HepG2 (cell line): ENCODE results near the gene RNF5. TPM values are rescaled to one million over a fixed set of nuclear protein-coding genes. Genes with fewer than 3 reads are reported as not detected.

Experiments
- RBM22 ChIP-seq: fragments of 200-400 bp; formaldehyde crosslinking; optimal IDR thresholded peaks from 2 replicates; pipeline ENCODE3; 2017; ENCODE audit warnings: mild to moderate bottlenecking, low read length, moderate library complexity
- RFX5 ChIP-seq: IDR thresholded peaks from 2 replicates; pipeline ENCODE4 v1.6.1; 2011; ENCODE audit warnings: low read depth, low read length, improper control_type of control experiment
- TARDBP ChIP-seq: sonication (generic); formaldehyde crosslinking; IDR thresholded peaks from 2 replicates; pipeline ENCODE4 v1.8.0; 2022; ENCODE audit warnings: mild to moderate bottlenecking, missing genetic modification reagents
- ZFP36L1 ChIP-seq: sonication (generic); formaldehyde crosslinking; IDR thresholded peaks from 2 replicates; pipeline ENCODE4 v1.8.0; 2022; ENCODE audit warnings: mild to moderate bottlenecking, missing genetic modification reagents, moderate library complexity
- ZFP90 ChIP-seq: sonication (generic); formaldehyde crosslinking; IDR thresholded peaks from 2 replicates; pipeline ENCODE4 v1.8.0; 2022; ENCODE audit warnings: missing genetic modification reagents, mild to moderate bottlenecking, inconsistent platforms, borderline replicate concordance
- ZNF251 ChIP-seq: sonication (generic); formaldehyde crosslinking; IDR thresholded peaks from 2 replicates; pipeline ENCODE4 v1.9.0; 2021; ENCODE audit warnings: mild to moderate bottlenecking, missing genetic modification reagents
- ZNF263 ChIP-seq: sonication (generic); formaldehyde crosslinking; IDR thresholded peaks from 2 replicates; pipeline ENCODE4 v1.4.0; 2020; ENCODE audit warnings: missing genetic modification reagents
- polyA plus RNA-seq, 8 experiments: library from polyadenylated mRNA; depleted of rRNA in 3 of 8; stranded (reverse) in 7 of 8; unstranded in 1 of 8; fragments of >200 nt; fragmentation: Illumina TruSeq in 4 of 8; extraction: Trizol in 4 of 8; gene quantifications; 2 replicates each; pipeline versions ENCODE4 v1.2.1 to v1.2.3, GENCODE V29; 2011 to 2016; ENCODE audit warnings: low read depth in 4 of 8, missing spikeins in 1 of 8, mixed read lengths in 1 of 8; ENCODE audit not compliant: insufficient read depth in 1 of 8
- total RNA-seq, 5 experiments: library from RNA; depleted of rRNA; stranded (reverse); fragments of >200 nt; fragmentation: Illumina TruSeq; extraction: Trizol; gene quantifications; 2 replicates each; pipeline ENCODE4 v1.2.3, GENCODE V29; 2016; ENCODE audit warnings: low read depth in 1 of 5
- TF ChIP-seq, protein P1 (sequence below): sonication (generic); formaldehyde crosslinking; IDR thresholded peaks from 2 replicates; pipeline ENCODE4 v1.4.0; 2020; ENCODE audit warnings: low read depth, missing genetic modification reagents
- TF ChIP-seq, protein P2 (sequence below): sonication (generic); formaldehyde crosslinking; IDR thresholded peaks from 2 replicates; pipeline ENCODE4 v1.4.0; 2020; ENCODE audit warnings: missing genetic modification reagents
- TF ChIP-seq, protein P3 (sequence below): sonication (generic); formaldehyde crosslinking; conservative IDR thresholded peaks from 2 replicates; pipeline ENCODE4 v1.4.0; 2020; ENCODE audit warnings: missing genetic modification reagents
- TF ChIP-seq, protein P4 (sequence below): sonication (generic); formaldehyde crosslinking; IDR thresholded peaks from 2 replicates; pipeline ENCODE4 v1.9.0; 2021; ENCODE audit warnings: mild to moderate bottlenecking, missing genetic modification reagents

Gene RNF5
- total and polyA plus RNA-seq, 2 of the 13 experiments (the other 11 are each of a cell fraction or from before 2014, with no cell fraction given), result 98.0 to 131 TPM

- TF ChIP-seq, protein P1, sequence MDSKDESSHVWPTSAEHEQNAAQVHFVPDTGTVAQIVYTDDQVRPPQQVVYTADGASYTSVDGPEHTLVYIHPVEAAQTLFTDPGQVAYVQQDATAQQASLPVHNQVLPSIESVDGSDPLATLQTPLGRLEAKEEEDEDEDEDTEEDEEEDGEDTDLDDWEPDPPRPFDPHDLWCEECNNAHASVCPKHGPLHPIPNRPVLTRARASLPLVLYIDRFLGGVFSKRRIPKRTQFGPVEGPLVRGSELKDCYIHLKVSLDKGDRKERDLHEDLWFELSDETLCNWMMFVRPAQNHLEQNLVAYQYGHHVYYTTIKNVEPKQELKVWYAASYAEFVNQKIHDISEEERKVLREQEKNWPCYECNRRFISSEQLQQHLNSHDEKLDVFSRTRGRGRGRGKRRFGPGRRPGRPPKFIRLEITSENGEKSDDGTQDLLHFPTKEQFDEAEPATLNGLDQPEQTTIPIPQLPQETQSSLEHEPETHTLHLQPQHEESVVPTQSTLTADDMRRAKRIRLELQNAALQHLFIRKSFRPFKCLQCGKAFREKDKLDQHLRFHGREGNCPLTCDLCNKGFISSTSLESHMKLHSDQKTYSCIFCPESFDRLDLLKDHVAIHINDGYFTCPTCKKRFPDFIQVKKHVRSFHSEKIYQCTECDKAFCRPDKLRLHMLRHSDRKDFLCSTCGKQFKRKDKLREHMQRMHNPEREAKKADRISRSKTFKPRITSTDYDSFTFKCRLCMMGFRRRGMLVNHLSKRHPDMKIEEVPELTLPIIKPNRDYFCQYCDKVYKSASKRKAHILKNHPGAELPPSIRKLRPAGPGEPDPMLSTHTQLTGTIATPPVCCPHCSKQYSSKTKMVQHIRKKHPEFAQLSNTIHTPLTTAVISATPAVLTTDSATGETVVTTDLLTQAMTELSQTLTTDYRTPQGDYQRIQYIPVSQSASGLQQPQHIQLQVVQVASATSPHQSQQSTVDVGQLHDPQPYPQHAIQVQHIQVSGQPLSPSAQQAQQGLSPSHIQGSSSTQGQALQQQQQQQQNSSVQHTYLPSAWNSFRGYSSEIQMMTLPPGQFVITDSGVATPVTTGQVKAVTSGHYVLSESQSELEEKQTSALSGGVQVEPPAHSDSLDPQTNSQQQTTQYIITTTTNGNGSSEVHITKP (CRISPR knock-in tag), result peak; percentile 88; the same call in 1 of the 2 replicates
- TF ChIP-seq ZFP36L1 (CRISPR knock-in tag), result no peak
- TF ChIP-seq, protein P2, sequence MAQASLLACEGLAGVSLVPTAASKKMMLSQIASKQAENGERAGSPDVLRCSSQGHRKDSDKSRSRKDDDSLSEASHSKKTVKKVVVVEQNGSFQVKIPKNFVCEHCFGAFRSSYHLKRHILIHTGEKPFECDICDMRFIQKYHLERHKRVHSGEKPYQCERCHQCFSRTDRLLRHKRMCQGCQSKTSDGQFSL (CRISPR knock-in tag), result peak; percentile 82
- TF ChIP-seq, protein P3, sequence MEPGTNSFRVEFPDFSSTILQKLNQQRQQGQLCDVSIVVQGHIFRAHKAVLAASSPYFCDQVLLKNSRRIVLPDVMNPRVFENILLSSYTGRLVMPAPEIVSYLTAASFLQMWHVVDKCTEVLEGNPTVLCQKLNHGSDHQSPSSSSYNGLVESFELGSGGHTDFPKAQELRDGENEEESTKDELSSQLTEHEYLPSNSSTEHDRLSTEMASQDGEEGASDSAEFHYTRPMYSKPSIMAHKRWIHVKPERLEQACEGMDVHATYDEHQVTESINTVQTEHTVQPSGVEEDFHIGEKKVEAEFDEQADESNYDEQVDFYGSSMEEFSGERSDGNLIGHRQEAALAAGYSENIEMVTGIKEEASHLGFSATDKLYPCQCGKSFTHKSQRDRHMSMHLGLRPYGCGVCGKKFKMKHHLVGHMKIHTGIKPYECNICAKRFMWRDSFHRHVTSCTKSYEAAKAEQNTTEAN, result no peak
- TF ChIP-seq, protein P4, sequence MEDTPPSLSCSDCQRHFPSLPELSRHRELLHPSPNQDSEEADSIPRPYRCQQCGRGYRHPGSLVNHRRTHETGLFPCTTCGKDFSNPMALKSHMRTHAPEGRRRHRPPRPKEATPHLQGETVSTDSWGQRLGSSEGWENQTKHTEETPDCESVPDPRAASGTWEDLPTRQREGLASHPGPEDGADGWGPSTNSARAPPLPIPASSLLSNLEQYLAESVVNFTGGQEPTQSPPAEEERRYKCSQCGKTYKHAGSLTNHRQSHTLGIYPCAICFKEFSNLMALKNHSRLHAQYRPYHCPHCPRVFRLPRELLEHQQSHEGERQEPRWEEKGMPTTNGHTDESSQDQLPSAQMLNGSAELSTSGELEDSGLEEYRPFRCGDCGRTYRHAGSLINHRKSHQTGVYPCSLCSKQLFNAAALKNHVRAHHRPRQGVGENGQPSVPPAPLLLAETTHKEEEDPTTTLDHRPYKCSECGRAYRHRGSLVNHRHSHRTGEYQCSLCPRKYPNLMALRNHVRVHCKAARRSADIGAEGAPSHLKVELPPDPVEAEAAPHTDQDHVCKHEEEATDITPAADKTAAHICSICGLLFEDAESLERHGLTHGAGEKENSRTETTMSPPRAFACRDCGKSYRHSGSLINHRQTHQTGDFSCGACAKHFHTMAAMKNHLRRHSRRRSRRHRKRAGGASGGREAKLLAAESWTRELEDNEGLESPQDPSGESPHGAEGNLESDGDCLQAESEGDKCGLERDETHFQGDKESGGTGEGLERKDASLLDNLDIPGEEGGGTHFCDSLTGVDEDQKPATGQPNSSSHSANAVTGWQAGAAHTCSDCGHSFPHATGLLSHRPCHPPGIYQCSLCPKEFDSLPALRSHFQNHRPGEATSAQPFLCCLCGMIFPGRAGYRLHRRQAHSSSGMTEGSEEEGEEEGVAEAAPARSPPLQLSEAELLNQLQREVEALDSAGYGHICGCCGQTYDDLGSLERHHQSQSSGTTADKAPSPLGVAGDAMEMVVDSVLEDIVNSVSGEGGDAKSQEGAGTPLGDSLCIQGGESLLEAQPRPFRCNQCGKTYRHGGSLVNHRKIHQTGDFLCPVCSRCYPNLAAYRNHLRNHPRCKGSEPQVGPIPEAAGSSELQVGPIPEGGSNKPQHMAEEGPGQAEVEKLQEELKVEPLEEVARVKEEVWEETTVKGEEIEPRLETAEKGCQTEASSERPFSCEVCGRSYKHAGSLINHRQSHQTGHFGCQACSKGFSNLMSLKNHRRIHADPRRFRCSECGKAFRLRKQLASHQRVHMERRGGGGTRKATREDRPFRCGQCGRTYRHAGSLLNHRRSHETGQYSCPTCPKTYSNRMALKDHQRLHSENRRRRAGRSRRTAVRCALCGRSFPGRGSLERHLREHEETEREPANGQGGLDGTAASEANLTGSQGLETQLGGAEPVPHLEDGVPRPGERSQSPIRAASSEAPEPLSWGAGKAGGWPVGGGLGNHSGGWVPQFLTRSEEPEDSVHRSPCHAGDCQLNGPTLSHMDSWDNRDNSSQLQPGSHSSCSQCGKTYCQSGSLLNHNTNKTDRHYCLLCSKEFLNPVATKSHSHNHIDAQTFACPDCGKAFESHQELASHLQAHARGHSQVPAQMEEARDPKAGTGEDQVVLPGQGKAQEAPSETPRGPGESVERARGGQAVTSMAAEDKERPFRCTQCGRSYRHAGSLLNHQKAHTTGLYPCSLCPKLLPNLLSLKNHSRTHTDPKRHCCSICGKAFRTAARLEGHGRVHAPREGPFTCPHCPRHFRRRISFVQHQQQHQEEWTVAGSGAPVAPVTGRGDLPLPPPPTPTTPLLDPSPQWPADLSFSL (CRISPR knock-in tag), result no peak
- TF ChIP-seq RBM22, result peak; percentile 19
- TF ChIP-seq ZFP90, result no peak
- no peak for TF ChIP-seq ZNF251 (CRISPR knock-in tag)
- no peak for TF ChIP-seq RFX5
- TF ChIP-seq ZNF263 (CRISPR knock-in tag), result peak; percentile 86; the same call in 1 of the 2 replicates
- no peak for TF ChIP-seq TARDBP (CRISPR knock-in tag)
These were observed 9.2 kb upstream of the RNF5 start (continued) for GRCh38 chr6:32168807-32169591.
